PC-3 (cell line): Measurements from ENCODE around the gene MAN2C1.

Experiments used
- CTCF ChIP-seq: fragments of 300-600 bp; sonication (generic); conservative IDR thresholded peaks from 2 replicates; pipeline ENCODE4 v1.5.1; 2017; ENCODE audit warnings: antibody characterized with exemption, low read depth, mild to moderate bottlenecking, low read length
- EZH2phosphoT487 ChIP-seq: fragments of 300-600 bp; sonication (generic); IDR thresholded peaks from 2 replicates; pipeline ENCODE4 v1.6.1; 2018; ENCODE audit warnings: mild to moderate bottlenecking, antibody characterized with exemption, low read length, borderline replicate concordance

- TF ChIP-seq CTCF (no peak), EZH2phosphoT487 (no peak)
Observed at GRCh38 chr15:75380773-75381172, 12.4 kb upstream of the MAN2C1 start.
